IMR-90 (cell line): ENCODE measurements around the gene DMXL2.

Source experiments
- CTCF ChIP-seq: conservative IDR thresholded peaks from 2 replicates; pipeline ENCODE4 v1.5.1; 2012; ENCODE audit warnings: mild to moderate bottlenecking, low read depth, low read length, improper control_type of control experiment
- POLR2A ChIP-seq: IDR thresholded peaks from 2 replicates; pipeline ENCODE4 v1.6.1; 2012; ENCODE audit warnings: mild to moderate bottlenecking, low read depth, low read length
- USF2 ChIP-seq: fragments of 150-350 bp; IDR thresholded peaks from 2 replicates; pipeline ENCODE4 v1.6.1; 2017; ENCODE audit warnings: mild to moderate bottlenecking, antibody characterized with exemption, low read length, low read depth

GRCh38 chr15:51443282-51443914, 179.2 kb downstream of the DMXL2 start:
- TF ChIP-seq CTCF (no peak), POLR2A (no peak), USF2 (no peak)
